Panc1 (cell line): ENCODE measurements around the gene CDH12.

Experiments
- POLR2AphosphoS5 ChIP-seq: IDR thresholded peaks from 2 replicates; pipeline ENCODE4 v1.6.1; 2012; ENCODE audit warnings: mild to moderate bottlenecking, low read depth, low read length, moderate library complexity
- SIN3A ChIP-seq: IDR thresholded peaks from 2 replicates; pipeline ENCODE4 v1.6.1; 2012; ENCODE audit warnings: low read depth, mild to moderate bottlenecking, low read length, moderate library complexity, borderline replicate concordance; ENCODE audit not compliant: insufficient read depth
- TF ChIP-seq, protein P1 (sequence below): fragments of 450-650 bp; IDR thresholded peaks from 2 replicates; pipeline ENCODE4 v1.5.1; 2017; ENCODE audit warnings: mild to moderate bottlenecking
- TF ChIP-seq, protein P2 (sequence below), 2 experiments: IDR thresholded peaks; 2 replicates each; pipeline ENCODE4 v1.6.1; 2011 to 2012; ENCODE audit warnings: low read depth in 2 of 2, control low read depth in 1 of 2, low read length in 1 of 2, mild to moderate bottlenecking in 1 of 2, moderate library complexity in 1 of 2; ENCODE audit not compliant: insufficient read depth in 1 of 2

DNA sequence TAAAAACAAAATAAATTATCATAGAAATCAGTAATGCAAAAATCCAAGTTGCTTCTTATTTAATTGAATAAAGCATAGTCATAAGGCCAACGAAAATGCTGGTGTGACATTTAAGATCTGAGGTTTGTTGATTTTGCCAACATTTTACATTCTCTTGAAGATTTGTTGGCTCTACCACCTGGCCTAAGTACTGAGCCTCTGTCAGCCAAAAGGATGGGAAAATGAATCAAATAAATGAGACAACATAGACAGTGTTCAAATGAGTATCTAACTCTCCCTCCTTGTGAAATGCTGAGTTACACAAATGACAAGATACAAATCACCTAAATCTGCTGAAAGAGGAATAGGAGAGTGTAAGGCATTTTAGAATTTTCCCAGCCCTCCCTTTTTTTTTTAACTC lies 575.0 kb downstream of the CDH12 start:
- TF ChIP-seq, protein P1, sequence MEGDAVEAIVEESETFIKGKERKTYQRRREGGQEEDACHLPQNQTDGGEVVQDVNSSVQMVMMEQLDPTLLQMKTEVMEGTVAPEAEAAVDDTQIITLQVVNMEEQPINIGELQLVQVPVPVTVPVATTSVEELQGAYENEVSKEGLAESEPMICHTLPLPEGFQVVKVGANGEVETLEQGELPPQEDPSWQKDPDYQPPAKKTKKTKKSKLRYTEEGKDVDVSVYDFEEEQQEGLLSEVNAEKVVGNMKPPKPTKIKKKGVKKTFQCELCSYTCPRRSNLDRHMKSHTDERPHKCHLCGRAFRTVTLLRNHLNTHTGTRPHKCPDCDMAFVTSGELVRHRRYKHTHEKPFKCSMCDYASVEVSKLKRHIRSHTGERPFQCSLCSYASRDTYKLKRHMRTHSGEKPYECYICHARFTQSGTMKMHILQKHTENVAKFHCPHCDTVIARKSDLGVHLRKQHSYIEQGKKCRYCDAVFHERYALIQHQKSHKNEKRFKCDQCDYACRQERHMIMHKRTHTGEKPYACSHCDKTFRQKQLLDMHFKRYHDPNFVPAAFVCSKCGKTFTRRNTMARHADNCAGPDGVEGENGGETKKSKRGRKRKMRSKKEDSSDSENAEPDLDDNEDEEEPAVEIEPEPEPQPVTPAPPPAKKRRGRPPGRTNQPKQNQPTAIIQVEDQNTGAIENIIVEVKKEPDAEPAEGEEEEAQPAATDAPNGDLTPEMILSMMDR, result no peak
- TF ChIP-seq SIN3A (no peak), POLR2AphosphoS5 (no peak)
- TF ChIP-seq, protein P2, sequence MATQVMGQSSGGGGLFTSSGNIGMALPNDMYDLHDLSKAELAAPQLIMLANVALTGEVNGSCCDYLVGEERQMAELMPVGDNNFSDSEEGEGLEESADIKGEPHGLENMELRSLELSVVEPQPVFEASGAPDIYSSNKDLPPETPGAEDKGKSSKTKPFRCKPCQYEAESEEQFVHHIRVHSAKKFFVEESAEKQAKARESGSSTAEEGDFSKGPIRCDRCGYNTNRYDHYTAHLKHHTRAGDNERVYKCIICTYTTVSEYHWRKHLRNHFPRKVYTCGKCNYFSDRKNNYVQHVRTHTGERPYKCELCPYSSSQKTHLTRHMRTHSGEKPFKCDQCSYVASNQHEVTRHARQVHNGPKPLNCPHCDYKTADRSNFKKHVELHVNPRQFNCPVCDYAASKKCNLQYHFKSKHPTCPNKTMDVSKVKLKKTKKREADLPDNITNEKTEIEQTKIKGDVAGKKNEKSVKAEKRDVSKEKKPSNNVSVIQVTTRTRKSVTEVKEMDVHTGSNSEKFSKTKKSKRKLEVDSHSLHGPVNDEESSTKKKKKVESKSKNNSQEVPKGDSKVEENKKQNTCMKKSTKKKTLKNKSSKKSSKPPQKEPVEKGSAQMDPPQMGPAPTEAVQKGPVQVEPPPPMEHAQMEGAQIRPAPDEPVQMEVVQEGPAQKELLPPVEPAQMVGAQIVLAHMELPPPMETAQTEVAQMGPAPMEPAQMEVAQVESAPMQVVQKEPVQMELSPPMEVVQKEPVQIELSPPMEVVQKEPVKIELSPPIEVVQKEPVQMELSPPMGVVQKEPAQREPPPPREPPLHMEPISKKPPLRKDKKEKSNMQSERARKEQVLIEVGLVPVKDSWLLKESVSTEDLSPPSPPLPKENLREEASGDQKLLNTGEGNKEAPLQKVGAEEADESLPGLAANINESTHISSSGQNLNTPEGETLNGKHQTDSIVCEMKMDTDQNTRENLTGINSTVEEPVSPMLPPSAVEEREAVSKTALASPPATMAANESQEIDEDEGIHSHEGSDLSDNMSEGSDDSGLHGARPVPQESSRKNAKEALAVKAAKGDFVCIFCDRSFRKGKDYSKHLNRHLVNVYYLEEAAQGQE (IDR thresholded peaks at IDR 0.05; ENCODE audit: insufficient read depth in 1 of 2, low read depth in 2 of 2, low read length in 1 of 2), result no peak
